NT2/D1 (cell line): ENCODE results near the gene SPIRE1.

Experiments
- DNase-seq: peaks from one replicate; pipeline ENCODE4 v3.0.0-alpha.2; 2011; ENCODE audit warnings: low read depth, low spot score
- H3K27me3 ChIP-seq: 2 replicates; pipeline ENCODE4 v1.6.0; 2011; ENCODE audit warnings: mild to moderate bottlenecking; ENCODE audit not compliant: insufficient read length, insufficient read depth
- H3K36me3 ChIP-seq: 2 replicates; pipeline ENCODE4 v1.6.1; 2011; ENCODE audit warnings: mild to moderate bottlenecking, low read length, mixed read lengths; ENCODE audit not compliant: insufficient read depth, insufficient read length
- H3K4me1 ChIP-seq: 2 replicates; pipeline ENCODE4 v1.5.1; 2011; ENCODE audit not compliant: insufficient read depth, insufficient read length
- H3K4me3 ChIP-seq: 2 replicates; pipeline ENCODE4 v1.5.1; 2011; ENCODE audit warnings: low read depth; ENCODE audit not compliant: insufficient read length
- H3K9ac ChIP-seq: 2 replicates; pipeline ENCODE4 v1.6.0; 2011; ENCODE audit warnings: low read depth; ENCODE audit not compliant: insufficient read length
- H3K9me3 ChIP-seq: 2 replicates; pipeline ENCODE4 v1.5.1; 2011; ENCODE audit warnings: mild to moderate bottlenecking, low read length; ENCODE audit not compliant: insufficient read depth
- SUZ12 ChIP-seq: IDR thresholded peaks from 2 replicates; pipeline ENCODE4 v1.6.1; 2011; ENCODE audit not compliant: insufficient read length, insufficient read depth; ENCODE audit errors: extremely low read depth
- YY1 ChIP-seq: IDR thresholded peaks from 2 replicates; pipeline ENCODE4 v1.6.1; 2011; ENCODE audit not compliant: insufficient read length, insufficient read depth
- ZNF274 ChIP-seq: IDR thresholded peaks from 2 replicates; pipeline ENCODE4 v1.6.1; 2011; ENCODE audit warnings: mild to moderate bottlenecking, low read depth, low read length

Gene SPIRE1

DNA sequence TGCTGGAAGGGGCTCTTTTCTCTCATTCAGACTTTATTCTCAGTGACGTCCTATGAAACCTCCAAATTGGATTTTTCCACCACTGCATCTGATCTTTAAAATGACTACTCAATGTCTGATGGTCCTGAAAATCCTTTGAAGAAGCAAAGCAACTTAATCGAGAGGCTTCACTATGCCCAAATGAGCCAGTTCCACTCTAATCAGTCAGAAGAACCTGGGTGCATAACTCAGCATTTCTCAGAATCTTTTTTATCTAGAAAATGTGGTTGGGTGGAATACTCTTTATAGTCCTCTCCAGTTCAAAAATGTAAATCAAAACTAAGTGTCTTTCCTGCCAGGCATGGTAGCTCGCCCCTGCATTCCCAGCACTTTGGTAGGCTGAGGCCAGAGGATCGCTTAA lies 189.5 kb downstream of the SPIRE1 start:
- no peak overlapping the region for H3K9ac ChIP-seq
- no peak for DNase-seq
- H3K4me1 ChIP-seq: no peaks in the 10 kb centered on the region
- H3K27me3 ChIP-seq: no peaks in the 10 kb centered on the region
- TF ChIP-seq SUZ12 (no peak), ZNF274 (no peak), YY1 (no peak)
- no peaks in the 10 kb centered on the region for H3K9me3 ChIP-seq
- H3K36me3 ChIP-seq: no peaks in the 10 kb centered on the region
- no peak overlapping the region for H3K4me3 ChIP-seq

DNA sequence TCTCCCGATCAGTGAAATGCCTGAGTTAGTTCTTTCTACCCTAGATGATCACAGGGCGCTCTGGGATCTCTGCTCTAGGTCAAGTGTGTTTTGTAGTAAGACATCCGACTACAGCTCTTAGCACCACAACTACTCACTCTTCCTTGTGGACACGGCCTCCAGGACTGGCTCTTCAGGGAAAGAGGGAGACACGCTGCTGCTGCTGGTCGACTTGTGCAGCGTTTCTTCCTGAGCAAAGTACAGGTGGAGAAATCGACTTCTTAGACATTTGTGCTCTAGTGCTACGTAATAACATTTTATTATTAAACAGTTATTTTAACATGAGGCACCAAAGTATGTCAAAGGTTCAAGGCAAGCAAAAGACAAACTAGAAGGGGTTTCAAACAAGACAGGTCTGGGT lies 193.2 kb downstream of the SPIRE1 start:
- no peak for TF ChIP-seq SUZ12
- no peak for TF ChIP-seq ZNF274
- TF ChIP-seq YY1: no peak
- Histone ChIP-seq H3K4me1 (no peaks in the 10 kb centered on the region), H3K27me3 (no peaks in the 10 kb centered on the region), H3K4me3 (no peak overlapping the region), H3K9ac (no peak overlapping the region), H3K9me3 (no peaks in the 10 kb centered on the region), H3K36me3 (peaks cover 4% of the 10 kb centered on the region)
- no peak for DNase-seq

DNA sequence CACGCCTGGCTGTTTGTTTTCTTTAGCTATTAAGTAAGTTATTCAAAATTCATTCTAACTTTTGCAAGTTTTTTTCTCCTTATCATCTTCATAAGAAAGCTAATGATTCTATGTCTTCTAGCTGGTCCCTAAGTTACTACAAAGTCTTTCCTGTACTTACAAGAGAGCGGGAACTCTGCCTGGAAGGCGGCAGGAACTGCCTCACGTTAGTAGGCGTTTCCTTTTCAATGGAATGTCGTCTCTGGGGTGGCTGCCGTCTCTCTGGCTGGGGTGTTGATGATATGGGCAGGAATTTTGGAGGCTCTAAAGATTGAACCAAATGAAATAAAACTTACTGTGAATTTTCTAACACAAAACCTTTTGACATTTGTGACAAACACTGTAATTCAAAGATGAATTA lies 194.7 kb downstream of the SPIRE1 start:
- Histone ChIP-seq H3K4me1 (no peaks in the 10 kb centered on the region), H3K36me3 (peaks cover 4% of the 10 kb centered on the region), H3K9me3 (no peaks in the 10 kb centered on the region), H3K4me3 (no peak overlapping the region), H3K27me3 (no peaks in the 10 kb centered on the region), H3K9ac (no peak overlapping the region)
- TF ChIP-seq SUZ12: no peak
- TF ChIP-seq ZNF274: no peak
- no peak for TF ChIP-seq YY1
- DNase-seq: no peak

DNA sequence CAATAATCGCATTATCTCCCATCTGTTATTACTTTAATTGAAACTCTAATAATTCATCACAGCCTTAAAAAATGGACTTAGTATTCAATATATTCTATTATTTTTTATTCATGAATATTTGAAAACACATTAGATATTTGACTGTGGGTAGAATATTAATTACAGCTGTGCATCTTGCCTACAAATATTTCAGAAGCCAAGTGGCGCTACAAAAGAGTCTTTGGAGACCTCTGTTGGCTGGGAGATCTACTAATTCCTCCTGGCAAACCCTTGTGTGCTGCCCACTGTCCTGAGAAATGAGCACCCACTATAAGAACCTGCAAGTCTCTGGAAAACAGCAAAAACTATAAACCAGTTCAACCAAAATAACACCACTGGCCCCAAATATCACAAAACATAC lies 195.7 kb downstream of the SPIRE1 start:
- TF ChIP-seq SUZ12: no peak
- no peak for TF ChIP-seq YY1
- no peak for TF ChIP-seq ZNF274
- peaks cover 4% of the 10 kb centered on the region for H3K36me3 ChIP-seq
- no peaks in the 10 kb centered on the region for H3K27me3 ChIP-seq
- H3K9me3 ChIP-seq: no peaks in the 10 kb centered on the region
- H3K4me3 ChIP-seq: no peak overlapping the region
- H3K9ac ChIP-seq: no peak overlapping the region
- DNase-seq: no peak
- H3K4me1 ChIP-seq: no peaks in the 10 kb centered on the region

DNA sequence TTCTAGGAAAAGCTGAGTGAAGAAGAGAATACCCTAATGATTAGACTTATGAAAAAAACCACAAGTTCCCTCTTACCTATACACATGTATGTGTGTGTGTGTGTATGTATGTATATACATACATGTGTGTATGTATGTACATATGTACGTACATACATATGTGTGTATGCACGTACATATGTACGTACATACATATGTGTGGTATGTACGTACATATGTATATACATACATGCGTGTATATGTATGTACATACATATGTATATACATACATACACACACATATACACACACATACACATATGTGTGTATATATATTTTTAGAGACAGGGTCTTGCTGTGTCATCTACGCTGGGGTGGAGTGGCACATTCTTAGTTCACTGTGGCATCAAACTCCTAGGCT lies 196.6 kb downstream of the SPIRE1 start:
- TF ChIP-seq SUZ12 (no peak), YY1 (no peak)
- H3K4me3 ChIP-seq: no peak overlapping the region
- H3K27me3 ChIP-seq: no peaks in the 10 kb centered on the region
- peaks cover 4% of the 10 kb centered on the region for H3K36me3 ChIP-seq
- no peak overlapping the region for H3K9ac ChIP-seq
- no peaks in the 10 kb centered on the region for H3K9me3 ChIP-seq
- no peak for DNase-seq
- H3K4me1 ChIP-seq: no peaks in the 10 kb centered on the region

DNA sequence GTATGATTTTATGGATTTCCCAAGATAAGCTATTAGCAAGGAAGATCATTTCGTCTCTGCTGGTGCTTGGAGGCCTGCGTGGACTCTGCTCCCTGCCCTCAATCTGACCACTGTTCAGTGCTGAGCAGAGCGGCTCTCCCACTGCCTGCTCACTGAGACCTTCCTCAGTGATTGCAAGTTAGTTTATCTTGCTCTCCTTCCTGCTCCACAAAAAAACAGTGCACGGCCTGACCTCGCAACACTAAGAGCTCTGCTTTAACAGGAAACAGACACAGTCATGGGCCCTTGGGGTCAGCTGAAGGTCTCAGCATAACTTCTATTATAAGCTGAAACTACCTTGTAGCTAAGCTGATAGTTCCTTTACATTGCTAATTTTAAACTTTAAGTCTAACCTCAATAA lies 197.0 kb downstream of the SPIRE1 start:
- DNase-seq: no peak
- Histone ChIP-seq H3K9ac (no peak overlapping the region), H3K9me3 (no peaks in the 10 kb centered on the region), H3K27me3 (no peaks in the 10 kb centered on the region), H3K36me3 (peaks cover 4% of the 10 kb centered on the region), H3K4me1 (no peaks in the 10 kb centered on the region), H3K4me3 (no peak overlapping the region)
- TF ChIP-seq SUZ12 (no peak), YY1 (no peak), ZNF274 (no peak)

DNA sequence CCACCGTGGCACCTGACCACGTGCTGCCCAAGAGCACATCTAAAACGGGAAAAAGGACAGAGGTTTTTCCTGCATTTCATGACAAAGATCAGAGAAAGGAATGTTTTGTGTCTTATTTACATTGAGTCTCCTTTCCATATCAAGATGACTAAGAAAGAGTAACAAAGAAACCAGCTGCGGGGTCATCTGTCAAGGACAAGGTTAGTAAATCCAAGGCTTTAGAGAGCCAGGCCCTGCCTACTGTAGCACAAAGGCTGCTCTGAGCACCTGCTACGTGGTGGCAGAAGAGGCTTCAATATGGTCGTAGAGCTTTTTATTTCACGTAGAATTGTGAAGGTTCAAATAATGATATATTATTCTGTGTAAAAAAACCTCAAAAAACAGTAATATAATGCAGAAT lies 199.1 kb downstream of the SPIRE1 start:
- H3K9me3 ChIP-seq: no peaks in the 10 kb centered on the region
- no peak for DNase-seq
- peaks cover 4% of the 10 kb centered on the region for H3K36me3 ChIP-seq
- H3K9ac ChIP-seq: no peak overlapping the region
- no peaks in the 10 kb centered on the region for H3K27me3 ChIP-seq
- H3K4me3 ChIP-seq: no peak overlapping the region
- H3K4me1 ChIP-seq: no peaks in the 10 kb centered on the region
- TF ChIP-seq ZNF274: no peak
- TF ChIP-seq YY1: no peak
- TF ChIP-seq SUZ12: no peak

DNA sequence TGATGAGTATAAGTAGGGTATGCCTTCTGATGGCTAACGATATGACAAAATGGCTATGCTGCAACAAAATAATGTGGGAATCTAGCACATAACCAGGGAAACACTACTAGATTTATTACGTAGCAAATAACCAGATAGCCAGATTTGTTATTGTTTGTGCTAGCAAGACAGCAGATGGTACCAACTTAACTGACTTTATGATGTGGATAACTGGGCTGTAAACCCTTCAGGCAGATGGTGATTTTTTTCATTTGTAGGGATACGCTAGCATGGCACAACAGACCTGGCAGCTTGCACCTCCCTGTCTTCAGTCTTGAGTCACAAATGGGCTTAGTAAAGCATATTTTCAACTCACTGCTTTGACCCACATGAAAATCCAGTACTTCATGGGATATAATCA lies 201.5 kb downstream of the SPIRE1 start:
- Histone ChIP-seq H3K36me3 (peaks cover under 1% of the 10 kb centered on the region), H3K27me3 (no peaks in the 10 kb centered on the region), H3K4me1 (no peaks in the 10 kb centered on the region), H3K9ac (no peak overlapping the region), H3K9me3 (no peaks in the 10 kb centered on the region), H3K4me3 (no peak overlapping the region)
- TF ChIP-seq SUZ12 (no peak), YY1 (no peak), ZNF274 (no peak)
- no peak for DNase-seq
